ENCODE results near the gene DDX20. TPM values are rescaled to one million over a fixed set of nuclear protein-coding genes. Genes with fewer than 3 reads are reported as not detected.

The DDX20 gene
- total RNA-seq, 3 donors from 2014 or later (not counting 1 experiment from before 2014, with no cell fraction given), result 17.5 to 21.8 (median 17.7) TPM

- intact Hi-C loops (cut with micrococcal nuclease), result no loop called here
- Mint-ChIP-seq H3K4me3 (no peak overlapping the region), H3K27me3 (ENCODE audit: low read depth in 2 of 2) (peaks cover 11 to 14% of the 10 kb centered on the region in 2 donors), H3K4me1 (peaks cover 15 to 19% of the 10 kb centered on the region in 2 donors), H3K27ac (no peak overlapping the region), H3K36me3 (no peaks in the 10 kb centered on the region), H3K9me3 (no peaks in the 10 kb centered on the region)
- no peak for DNase-seq
- H3K27ac ChIP-seq (ENCODE audit: low read length), result no peak overlapping the region
- peaks cover 20% of the 10 kb centered on the region for H3K4me1 ChIP-seq (ENCODE audit: control insufficient read depth, insufficient read depth, low read length)
- TF ChIP-seq, protein P1, sequence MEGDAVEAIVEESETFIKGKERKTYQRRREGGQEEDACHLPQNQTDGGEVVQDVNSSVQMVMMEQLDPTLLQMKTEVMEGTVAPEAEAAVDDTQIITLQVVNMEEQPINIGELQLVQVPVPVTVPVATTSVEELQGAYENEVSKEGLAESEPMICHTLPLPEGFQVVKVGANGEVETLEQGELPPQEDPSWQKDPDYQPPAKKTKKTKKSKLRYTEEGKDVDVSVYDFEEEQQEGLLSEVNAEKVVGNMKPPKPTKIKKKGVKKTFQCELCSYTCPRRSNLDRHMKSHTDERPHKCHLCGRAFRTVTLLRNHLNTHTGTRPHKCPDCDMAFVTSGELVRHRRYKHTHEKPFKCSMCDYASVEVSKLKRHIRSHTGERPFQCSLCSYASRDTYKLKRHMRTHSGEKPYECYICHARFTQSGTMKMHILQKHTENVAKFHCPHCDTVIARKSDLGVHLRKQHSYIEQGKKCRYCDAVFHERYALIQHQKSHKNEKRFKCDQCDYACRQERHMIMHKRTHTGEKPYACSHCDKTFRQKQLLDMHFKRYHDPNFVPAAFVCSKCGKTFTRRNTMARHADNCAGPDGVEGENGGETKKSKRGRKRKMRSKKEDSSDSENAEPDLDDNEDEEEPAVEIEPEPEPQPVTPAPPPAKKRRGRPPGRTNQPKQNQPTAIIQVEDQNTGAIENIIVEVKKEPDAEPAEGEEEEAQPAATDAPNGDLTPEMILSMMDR (IDR thresholded peaks at IDR 0.05), result no peak
- H3K36me3 ChIP-seq (ENCODE audit: control insufficient read depth, insufficient read depth, low read length), result no peaks in the 10 kb centered on the region
- H3K27me3 ChIP-seq (ENCODE audit: control insufficient read depth, insufficient read depth, low read length), result peaks cover 12% of the 10 kb centered on the region
- no peak overlapping the region for H3K4me3 ChIP-seq (ENCODE audit: low read length)
- no peak for ATAC-seq
- no peaks in the 10 kb centered on the region for H3K9me3 ChIP-seq (ENCODE audit: control insufficient read depth, insufficient read depth, low read length)
- WGBS (ENCODE audit: insufficient coverage), result 93% methylated on average over 3 of the region's 3 CpGs
Observed at GRCh38 chr1:111734426-111734825, 21.3 kb upstream of the DDX20 start.

- TF ChIP-seq, protein P1 (IDR thresholded peaks at IDR 0.05), result no peak
- peaks cover 19 to 23% of the 10 kb centered on the region in 2 donors for H3K4me1 Mint-ChIP-seq
- H3K4me3 Mint-ChIP-seq, result no peak overlapping the region
- intact Hi-C loops (cut with micrococcal nuclease), result no loop called here
- Histone ChIP-seq H3K27me3 (ENCODE audit: control insufficient read depth, insufficient read depth, low read length) (peaks cover 12% of the 10 kb centered on the region), H3K36me3 (ENCODE audit: control insufficient read depth, insufficient read depth, low read length) (no peaks in the 10 kb centered on the region), H3K4me3 (ENCODE audit: low read length) (no peak overlapping the region), H3K4me1 (ENCODE audit: control insufficient read depth, insufficient read depth, low read length) (peaks cover 24% of the 10 kb centered on the region), H3K27ac (ENCODE audit: low read length) (no peak overlapping the region), H3K9me3 (ENCODE audit: control insufficient read depth, insufficient read depth, low read length) (no peaks in the 10 kb centered on the region)
- H3K9me3 Mint-ChIP-seq, result no peaks in the 10 kb centered on the region
- DNase-seq (no peak), ATAC-seq (no peak)
- 85% methylated on average over 3 of the region's 3 CpGs for WGBS (ENCODE audit: insufficient coverage)
- no peaks in the 10 kb centered on the region for H3K36me3 Mint-ChIP-seq
- no peak overlapping the region for H3K27ac Mint-ChIP-seq
- peaks cover 11 to 16% of the 10 kb centered on the region in 2 donors for H3K27me3 Mint-ChIP-seq (ENCODE audit: low read depth in 2 of 2)
Observed at GRCh38 chr1:111734856-111735255, 20.8 kb upstream of the DDX20 start.

- Histone ChIP-seq H3K4me3 (ENCODE audit: low read length) (no peak overlapping the region), H3K27me3 (ENCODE audit: control insufficient read depth, insufficient read depth, low read length) (peaks cover 14% of the 10 kb centered on the region), H3K9me3 (ENCODE audit: control insufficient read depth, insufficient read depth, low read length) (no peaks in the 10 kb centered on the region), H3K27ac (ENCODE audit: low read length) (no peak overlapping the region), H3K4me1 (ENCODE audit: control insufficient read depth, insufficient read depth, low read length) (peaks cover 29% of the 10 kb centered on the region), H3K36me3 (ENCODE audit: control insufficient read depth, insufficient read depth, low read length) (no peaks in the 10 kb centered on the region)
- peaks cover 11 to 18% of the 10 kb centered on the region in 2 donors for H3K27me3 Mint-ChIP-seq (ENCODE audit: low read depth in 2 of 2)
- peaks cover 22 to 28% of the 10 kb centered on the region in 2 donors for H3K4me1 Mint-ChIP-seq
- DNase-seq (no peak), ATAC-seq (no peak)
- WGBS (ENCODE audit: insufficient coverage), result 94% methylated on average over 2 of the region's 4 CpGs
- no peaks in the 10 kb centered on the region for H3K36me3 Mint-ChIP-seq
- no peak overlapping the region for H3K4me3 Mint-ChIP-seq
- TF ChIP-seq, protein P1 (IDR thresholded peaks at IDR 0.05), result no peak
- no peaks in the 10 kb centered on the region for H3K9me3 Mint-ChIP-seq
- no peak overlapping the region for H3K27ac Mint-ChIP-seq
- intact Hi-C loops (cut with micrococcal nuclease), result no loop called here
Observed at GRCh38 chr1:111735321-111735720, 20.4 kb upstream of the DDX20 start.

- no peak for ATAC-seq
- Mint-ChIP-seq H3K4me1 (peaks cover 22 to 35% of the 10 kb centered on the region in 2 donors), H3K4me3 (no peak overlapping the region), H3K27me3 (ENCODE audit: low read depth in 2 of 2) (peaks cover 11 to 21% of the 10 kb centered on the region in 2 donors), H3K36me3 (no peaks in the 10 kb centered on the region), H3K27ac (no peak overlapping the region), H3K9me3 (no peaks in the 10 kb centered on the region)
- DNase-seq, result no peak
- Histone ChIP-seq H3K36me3 (ENCODE audit: control insufficient read depth, insufficient read depth, low read length) (no peaks in the 10 kb centered on the region), H3K4me1 (ENCODE audit: control insufficient read depth, insufficient read depth, low read length) (peaks cover 33% of the 10 kb centered on the region), H3K9me3 (ENCODE audit: control insufficient read depth, insufficient read depth, low read length) (no peaks in the 10 kb centered on the region), H3K4me3 (ENCODE audit: low read length) (no peak overlapping the region), H3K27ac (ENCODE audit: low read length) (no peak overlapping the region), H3K27me3 (ENCODE audit: control insufficient read depth, insufficient read depth, low read length) (peaks cover 18% of the 10 kb centered on the region)
- intact Hi-C loops (cut with micrococcal nuclease), result no loop called here
- WGBS (ENCODE audit: insufficient coverage), result 85% methylated on average over 8 of the region's 8 CpGs
- TF ChIP-seq, protein P1 (IDR thresholded peaks at IDR 0.05), result no peak
Observed at GRCh38 chr1:111735858-111736544, 19.7 kb upstream of the DDX20 start.
